TTC549 (cell line): ENCODE data around the gene TP73.

Source experiments
- FAIRE-seq: peaks from 2 replicates; lab custom pipeline; 2012; peaks lifted over from hg19 to GRCh38; lab: Jason Lieb, UNC

Gene TP73

GRCh38 chr1:3783651-3784474, 131.5 kb downstream of the TP73 start:
- no peak for FAIRE-seq

- no peak for FAIRE-seq
These were observed 132.7 kb downstream of the TP73 start for GRCh38 chr1:3785045-3785444.

GRCh38 chr1:3785456-3786157, 133.3 kb downstream of the TP73 start:
- FAIRE-seq = no peak
